SU-DHL-6 (cell line): ENCODE data around the gene ACP2.

Source experiments
- H2AFZ ChIP-seq: fragments of 200-600 bp; sonication (generic); 2 replicates; pipeline ENCODE4 v1.6.1; 2014; ENCODE audit warnings: low read depth, mild to moderate bottlenecking, moderate library complexity, mixed read lengths, antibody characterized with exemption, low read length; ENCODE audit not compliant: severe bottlenecking
- H3F3A ChIP-seq: fragments of 200-600 bp; shearing (Covaris generic); 2 replicates; pipeline ENCODE4 v1.6.0; 2016; ENCODE audit warnings: antibody characterized with exemption, mild to moderate bottlenecking; ENCODE audit not compliant: insufficient read depth
- H3K27ac ChIP-seq: fragments of 200-600 bp; sonication (generic); 2 replicates; pipeline ENCODE4 v1.5.1; 2016; ENCODE audit warnings: low read depth, mild to moderate bottlenecking, low read length, moderate library complexity, mixed read lengths
- H3K27me3 ChIP-seq: fragments of 200-600 bp; sonication (generic), shearing (Covaris generic); 2 replicates; pipeline ENCODE4 v1.6.0; 2014; ENCODE audit warnings: mild to moderate bottlenecking, low read length
- H3K36me3 ChIP-seq: fragments of 200-600 bp; sonication (generic); 2 replicates; pipeline ENCODE4 v1.6.1; 2014; ENCODE audit warnings: mild to moderate bottlenecking, low read length, mixed read lengths
- H3K4me2 ChIP-seq: fragments of 300-600, 200-600 bp; shearing (Covaris generic), sonication (generic); 2 replicates; pipeline ENCODE4 v1.6.0; 2014; ENCODE audit warnings: low read length, low read depth, mild to moderate bottlenecking; ENCODE audit not compliant: poor library complexity, severe bottlenecking
- H3K4me3 ChIP-seq: fragments of 200-600 bp; sonication (generic); 2 replicates; pipeline ENCODE4 v1.5.1; 2014; ENCODE audit warnings: antibody characterized with exemption, low read length, mild to moderate bottlenecking, mixed read lengths; ENCODE audit not compliant: insufficient read depth, poor library complexity, severe bottlenecking
- H3K79me2 ChIP-seq: fragments of 200-600 bp; sonication (generic); 2 replicates; pipeline ENCODE4 v1.6.1; 2014; ENCODE audit warnings: mild to moderate bottlenecking, low read length, moderate library complexity; ENCODE audit not compliant: insufficient read depth
- H3K9ac ChIP-seq: fragments of 200-600 bp; sonication (generic); 2 replicates; pipeline ENCODE4 v1.7.0; 2014; ENCODE audit warnings: mild to moderate bottlenecking, low read length
- H3K9me2 ChIP-seq: fragments of 200-600 bp; sonication (generic); replicated peaks from 2 replicates; pipeline ENCODE4 v1.6.1; 2014; ENCODE audit warnings: low read length; ENCODE audit not compliant: insufficient read depth
- H3K9me3 ChIP-seq: fragments of 200-600 bp; sonication (generic); 2 replicates; pipeline ENCODE4 v1.6.1; 2014; ENCODE audit warnings: low read length, mixed read lengths; ENCODE audit not compliant: insufficient read depth
- H4K20me1 ChIP-seq: fragments of 200-600 bp; sonication (generic); 2 replicates; pipeline ENCODE4 v1.6.1; 2014; ENCODE audit warnings: low read depth, mild to moderate bottlenecking, antibody characterized with exemption, low read length, moderate library complexity, mixed read lengths
- CTCF ChIP-seq: fragments of 200-600 bp; sonication (generic); IDR thresholded peaks from one replicate; pipeline ENCODE4 v1.5.1; 2017; ENCODE audit warnings: antibody characterized with exemption, mild to moderate bottlenecking, low read length, moderate library complexity; ENCODE audit not compliant: insufficient read depth, poor library complexity, severe bottlenecking
- EZH2phosphoT487 ChIP-seq: fragments of 200-600 bp; sonication (generic), shearing (Covaris generic); conservative IDR thresholded peaks from 2 replicates; pipeline ENCODE4 v1.6.1; 2018; ENCODE audit warnings: mild to moderate bottlenecking, antibody characterized with exemption, low read length, moderate library complexity, mixed read lengths

ACP2 gene

GRCh38 chr11:47261291-47261800 is 12.7 kb upstream of the ACP2 start:
- Histone ChIP-seq H3K9ac (no peak overlapping the region), H3F3A (no peaks in the 10 kb centered on the region), H3K27me3 (no peaks in the 10 kb centered on the region), H3K79me2 (no peaks in the 10 kb centered on the region), H3K27ac (no peak overlapping the region), H3K36me3 (no peaks in the 10 kb centered on the region), H3K4me2 (no peak overlapping the region), H3K4me3 (no peak overlapping the region), H3K9me2 (no peaks in the 10 kb centered on the region), H2AFZ (no peak overlapping the region), H3K9me3 (no peaks in the 10 kb centered on the region), H4K20me1 (no peaks in the 10 kb centered on the region)
- no peak for TF ChIP-seq EZH2phosphoT487
- no peak for TF ChIP-seq CTCF

- Histone ChIP-seq H3K9me3 (no peaks in the 10 kb centered on the region), H2AFZ (no peak overlapping the region), H3K27ac (no peak overlapping the region), H3K79me2 (no peaks in the 10 kb centered on the region), H3K4me2 (no peak overlapping the region), H3K4me3 (no peak overlapping the region), H3K9ac (no peak overlapping the region), H4K20me1 (no peaks in the 10 kb centered on the region), H3K27me3 (no peaks in the 10 kb centered on the region), H3F3A (no peaks in the 10 kb centered on the region), H3K9me2 (no peaks in the 10 kb centered on the region), H3K36me3 (no peaks in the 10 kb centered on the region)
- TF ChIP-seq CTCF = no peak
- no peak for TF ChIP-seq EZH2phosphoT487
Measured at GRCh38 chr11:47260366-47260765, 11.8 kb upstream of the ACP2 start.

GRCh38 chr11:47259232-47259977 is 10.8 kb upstream of the ACP2 start:
- Histone ChIP-seq H3K9ac (no peak overlapping the region), H3K27ac (no peak overlapping the region), H2AFZ (no peak overlapping the region)

More at GRCh38 chr11:47259232-47259977, 10.8 kb upstream of the ACP2 start:
- H3K27me3 ChIP-seq = no peaks in the 10 kb centered on the region
- H3K36me3 ChIP-seq = no peaks in the 10 kb centered on the region
- H3K79me2 ChIP-seq = no peaks in the 10 kb centered on the region
- H4K20me1 ChIP-seq = no peaks in the 10 kb centered on the region
- peak; percentile 61 for TF ChIP-seq CTCF
- no peak for TF ChIP-seq EZH2phosphoT487
- no peak overlapping the region for H3K4me2 ChIP-seq
- H3K9me2 ChIP-seq = no peaks in the 10 kb centered on the region
- no peaks in the 10 kb centered on the region for H3K9me3 ChIP-seq
- H3F3A ChIP-seq = no peaks in the 10 kb centered on the region
- no peak overlapping the region for H3K4me3 ChIP-seq
